ENCODE data around the gene ZNF177.

ZNF177 gene

GRCh38 chr19:9430444-9430843, 67.6 kb downstream of the ZNF177 start:
- DNase-seq (ENCODE audit: low read depth), result no peak

GRCh38 chr19:9431475-9431874, 68.7 kb downstream of the ZNF177 start:
- peak; percentile 45 for DNase-seq (ENCODE audit: low read depth)
